CD8-positive, alpha-beta memory T cell (primary cell): ENCODE measurements around the gene ADD1. TPM values are rescaled to one million over a fixed set of nuclear protein-coding genes. Genes with fewer than 3 reads are reported as not detected.
A peak's percentile ranks its signal among the peaks of the same experiment; 100 is the strongest.

Experiments
- CTCF ChIA-PET: fragments of 350-600 bp; sonication (Branson Sonifier 250); formaldehyde crosslinking; loops from one replicate; lab custom pipeline; 2021; ENCODE audit warnings: antibody characterized with exemption; lab: Charles Lee
- POLR2A ChIA-PET: fragments of 350-600 bp; sonication (Branson Sonifier 250); formaldehyde crosslinking; loops from one replicate; lab custom pipeline; 2021; ENCODE audit warnings: antibody characterized with exemption; lab: Charles Lee
- DNase-seq, 5 donors: peaks; one replicate each; pipeline versions ENCODE4 v3.0.0 to v3.0.0-alpha.2; 2020 to 2022; ENCODE audit warnings: mixed read lengths in 1 of 5
- H3K27ac ChIP-seq: one replicate; pipeline ENCODE4 v1.7.0; 2013; ENCODE audit warnings: low read depth, mild to moderate bottlenecking, low read length, moderate library complexity
- H3K27me3 ChIP-seq: 2 replicates; pipeline ENCODE4 v1.7.0; 2013; ENCODE audit warnings: low read length, mild to moderate bottlenecking; ENCODE audit not compliant: insufficient read depth, poor library complexity, severe bottlenecking
- H3K36me3 ChIP-seq: 2 replicates; pipeline ENCODE4 v1.7.0; 2013; ENCODE audit warnings: mild to moderate bottlenecking, low read length, moderate library complexity; ENCODE audit not compliant: insufficient read depth
- H3K4me1 ChIP-seq: 2 replicates; pipeline ENCODE4 v1.7.0; 2013; ENCODE audit warnings: mild to moderate bottlenecking, low read length, moderate library complexity; ENCODE audit not compliant: insufficient read depth
- H3K4me3 ChIP-seq: 2 replicates; pipeline ENCODE4 v1.7.0; 2013; ENCODE audit warnings: mild to moderate bottlenecking, low read length
- H3K9me3 ChIP-seq: 2 replicates; pipeline ENCODE4 v1.7.0; 2013; ENCODE audit warnings: mild to moderate bottlenecking, low read length
- H3K27ac Mint-ChIP-seq, 8 donors: one replicate each; pipeline ENCODE4 v1.8.0; 2020 to 2021; ENCODE audit warnings: mixed read lengths in 8 of 8, mild to moderate bottlenecking in 6 of 8, inconsistent platforms in 3 of 8, moderate library complexity in 3 of 8
- H3K27me3 Mint-ChIP-seq, 2 donors: one replicate each; pipeline ENCODE4 v1.8.0; 2020 to 2021; ENCODE audit warnings: mixed read lengths in 2 of 2, mild to moderate bottlenecking in 1 of 2, moderate library complexity in 1 of 2
- H3K36me3 Mint-ChIP-seq, 3 donors: one replicate each; pipeline ENCODE4 v1.8.0; 2020 to 2021; ENCODE audit warnings: mixed read lengths in 3 of 3, inconsistent platforms in 1 of 3, mild to moderate bottlenecking in 1 of 3
- H3K4me1 Mint-ChIP-seq, 3 donors: one replicate each; pipeline ENCODE4 v1.8.0; 2020 to 2021; ENCODE audit warnings: mixed read lengths in 3 of 3, inconsistent platforms in 1 of 3, mild to moderate bottlenecking in 1 of 3
- H3K4me3 Mint-ChIP-seq, 7 donors: one replicate each; pipeline ENCODE4 v1.8.0; 2020 to 2021; ENCODE audit warnings: mixed read lengths in 7 of 7, mild to moderate bottlenecking in 6 of 7, moderate library complexity in 4 of 7, inconsistent platforms in 2 of 7
- H3K9me3 Mint-ChIP-seq, 5 donors: one replicate each; pipeline ENCODE4 v1.8.0; 2020 to 2022; ENCODE audit warnings: mixed read lengths in 5 of 5, mild to moderate bottlenecking in 3 of 5, moderate library complexity in 2 of 5, inconsistent platforms in 1 of 5
- polyA plus RNA-seq: library from polyadenylated mRNA; unstranded; fragments of 300-500 nt; fragmentation: Illumina TruSeq; gene quantifications from one replicate; pipeline ENCODE4 v1.2.3, GENCODE V29; 2021
- total RNA-seq, 2 experiments: library from RNA; stranded (reverse); gene quantifications; one replicate each; pipeline ENCODE4 v1.2.3, GENCODE V29; 2021

ADD1 gene
- total and polyA plus RNA-seq, 3 experiments from 2014 or later: 185 to 217 (median 192) TPM

- H3K36me3 ChIP-seq: peaks cover 4% of the 10 kb centered on the region
- no peak for DNase-seq
- H3K27me3 ChIP-seq: no peaks in the 10 kb centered on the region
- H3K4me1 ChIP-seq: peaks cover 69% of the 10 kb centered on the region
- H3K4me1 Mint-ChIP-seq: peaks cover 59 to 77% (median 62%) of the 10 kb centered on the region in 3 donors
- peak overlapping the region; percentile 54 to 96 (median 90) for H3K27ac Mint-ChIP-seq
- no peaks in the 10 kb centered on the region for H3K9me3 ChIP-seq
- ChIA-PET CTCF (interaction anchor here (1.3 to 2.0 kb wide), 2 partner anchors 21 to 59 kb away, joined by 3 to 6 read pairs; no protein-coding TSS in a partner anchor), POLR2A (no interaction called here)
- peaks cover 0 to 18% (median 6%) of the 10 kb centered on the region in 3 donors for H3K36me3 Mint-ChIP-seq
- H3K27ac ChIP-seq: no peak overlapping the region
- peak overlapping the region; percentile 82 to 90 (median 86) for H3K4me3 Mint-ChIP-seq
- H3K9me3 Mint-ChIP-seq: no peaks in the 10 kb centered on the region
- H3K4me3 ChIP-seq: peak overlapping the region; percentile 34
- H3K27me3 Mint-ChIP-seq: no peaks in the 10 kb centered on the region
Observed at GRCh38 chr4:2817137-2817536, 26.5 kb upstream of the ADD1 start.

DNA sequence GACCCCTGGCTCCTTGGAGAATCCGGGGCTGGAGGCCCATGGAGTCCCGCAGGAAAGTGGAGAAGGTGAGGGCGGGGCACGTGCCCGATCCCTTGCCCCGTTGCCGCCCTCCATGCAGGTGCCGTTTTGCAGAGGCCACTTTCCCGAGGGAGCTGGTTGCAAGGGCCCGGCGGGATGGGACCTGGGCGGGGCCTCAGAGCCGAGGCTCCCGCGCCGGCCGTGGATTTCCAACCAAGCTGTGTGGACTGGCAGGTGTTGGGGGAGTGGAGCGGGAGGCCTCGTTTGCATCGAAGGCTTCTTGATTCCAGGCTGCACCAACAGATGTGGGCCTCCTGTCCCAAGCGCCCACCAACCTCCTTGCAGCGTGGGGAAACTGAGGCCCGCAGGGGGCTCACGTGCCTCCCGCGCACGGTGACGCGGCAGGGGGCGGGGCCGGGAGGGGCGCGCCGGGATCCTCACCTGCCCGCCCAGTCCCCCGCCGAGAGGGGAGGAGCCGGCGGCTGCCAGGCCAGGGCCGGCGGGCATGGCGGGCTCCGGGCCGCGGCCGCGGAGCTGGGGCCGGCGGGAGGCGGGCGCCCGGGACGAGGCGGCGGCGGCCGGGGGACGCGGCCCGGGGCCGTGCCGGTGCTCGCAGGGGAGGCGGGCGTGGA, 25.8 kb upstream of the ADD1 start:
- H3K36me3 Mint-ChIP-seq: peaks cover 0 to 22% (median 6%) of the 10 kb centered on the region in 3 donors
- no peak overlapping the region for H3K27ac ChIP-seq
- CTCF ChIA-PET: interaction anchor here (1.3 to 2.0 kb wide), 2 partner anchors 21 to 59 kb away, joined by 3 to 6 read pairs; no protein-coding TSS in a partner anchor
- H3K9me3 Mint-ChIP-seq: no peaks in the 10 kb centered on the region
- peaks cover 69% of the 10 kb centered on the region for H3K4me1 ChIP-seq
- no peaks in the 10 kb centered on the region for H3K27me3 Mint-ChIP-seq
- no peaks in the 10 kb centered on the region for H3K27me3 ChIP-seq
- peaks cover 59 to 74% (median 62%) of the 10 kb centered on the region in 3 donors for H3K4me1 Mint-ChIP-seq
- POLR2A ChIA-PET: interaction anchor here (1.0 kb wide), 1 partner anchor 62 kb away, joined by 3 read pairs; no protein-coding TSS in a partner anchor
- DNase-seq: peak in 1 of 5 donors; percentile 18
- peak overlapping the region in 3 of 8 donors; percentile 60 to 91 (median 88) for H3K27ac Mint-ChIP-seq
- H3K9me3 ChIP-seq: no peaks in the 10 kb centered on the region
- H3K4me3 ChIP-seq: peak overlapping the region; percentile 34
- peaks cover 7% of the 10 kb centered on the region for H3K36me3 ChIP-seq
- peak overlapping the region; percentile 82 to 90 (median 86) for H3K4me3 Mint-ChIP-seq

GRCh38 chr4:2818351-2818939, 25.2 kb upstream of the ADD1 start:
- Histone ChIP-seq H3K27ac (no peak overlapping the region), H3K4me3 (no peak overlapping the region), H3K9me3 (no peaks in the 10 kb centered on the region), H3K36me3 (peaks cover 13% of the 10 kb centered on the region), H3K27me3 (no peaks in the 10 kb centered on the region), H3K4me1 (peaks cover 67% of the 10 kb centered on the region)
- CTCF ChIA-PET: interaction anchor here (1.0 to 2.0 kb wide), 3 partner anchors 20 to 60 kb away, joined by 3 to 6 read pairs (median 3); no protein-coding TSS in a partner anchor
- no peak for DNase-seq
- Mint-ChIP-seq H3K4me3 (peak overlapping the region; percentile 69 to 84 (median 75)), H3K27ac (peak overlapping the region in 5 of 8 donors; percentile 26 to 90 (median 63)), H3K36me3 (peaks cover 0 to 27% (median 6%) of the 10 kb centered on the region in 3 donors), H3K9me3 (no peaks in the 10 kb centered on the region), H3K27me3 (no peaks in the 10 kb centered on the region), H3K4me1 (peaks cover 55 to 72% (median 57%) of the 10 kb centered on the region in 3 donors)
- POLR2A ChIA-PET: interaction anchor here (1.0 kb wide), 1 partner anchor 63 kb away, joined by 3 read pairs; no protein-coding TSS in a partner anchor

GRCh38 chr4:2819244-2820215, 24.1 kb upstream of the ADD1 start:
- Histone ChIP-seq H3K27me3 (no peaks in the 10 kb centered on the region), H3K9me3 (no peaks in the 10 kb centered on the region), H3K27ac (no peak overlapping the region), H3K36me3 (peaks cover 17% of the 10 kb centered on the region), H3K4me3 (no peak overlapping the region), H3K4me1 (peaks cover 56% of the 10 kb centered on the region)
- no peaks in the 10 kb centered on the region for H3K27me3 Mint-ChIP-seq
- no peaks in the 10 kb centered on the region for H3K9me3 Mint-ChIP-seq
- ChIA-PET CTCF (interaction anchor here (1.0 to 2.0 kb wide), 2 partner anchors 19 to 23 kb away, joined by 3 to 6 read pairs; no protein-coding TSS in a partner anchor), POLR2A (interaction anchor here (0.6 kb wide), 1 partner anchor 109 kb away, joined by 4 read pairs; no protein-coding TSS in a partner anchor)
- H3K4me3 Mint-ChIP-seq: peak overlapping the region; percentile 69 to 84 (median 75)
- H3K4me1 Mint-ChIP-seq: peaks cover 45 to 61% (median 46%) of the 10 kb centered on the region in 3 donors
- H3K36me3 Mint-ChIP-seq: peaks cover 0 to 38% (median 6%) of the 10 kb centered on the region in 3 donors
- DNase-seq: no peak
- H3K27ac Mint-ChIP-seq: peak overlapping the region; percentile 61 to 96 (median 90)

- H3K27me3 ChIP-seq: no peaks in the 10 kb centered on the region
- H3K27ac ChIP-seq: no peak overlapping the region
- no peaks in the 10 kb centered on the region for H3K27me3 Mint-ChIP-seq
- CTCF ChIA-PET: interaction anchor here (1.1 kb wide), 1 partner anchor 11 kb away, joined by 3 read pairs; no protein-coding TSS in a partner anchor
- peak overlapping the region in 6 of 7 donors; percentile 34 to 84 (median 66) for H3K4me3 Mint-ChIP-seq
- no peak overlapping the region for H3K4me3 ChIP-seq
- POLR2A ChIA-PET: no interaction called here
- peaks cover 26% of the 10 kb centered on the region for H3K36me3 ChIP-seq
- H3K27ac Mint-ChIP-seq: peak overlapping the region; percentile 60 to 94 (median 83)
- no peak for DNase-seq
- peaks cover 47% of the 10 kb centered on the region for H3K4me1 ChIP-seq
- peaks cover 0 to 47% (median 8%) of the 10 kb centered on the region in 3 donors for H3K36me3 Mint-ChIP-seq
- H3K9me3 Mint-ChIP-seq: no peaks in the 10 kb centered on the region
- no peaks in the 10 kb centered on the region for H3K9me3 ChIP-seq
- H3K4me1 Mint-ChIP-seq: peaks cover 36 to 55% (median 37%) of the 10 kb centered on the region in 3 donors
Observed at GRCh38 chr4:2820216-2820982, 23.2 kb upstream of the ADD1 start.

GRCh38 chr4:2822461-2823300, 21.0 kb upstream of the ADD1 start:
- CTCF ChIA-PET: no interaction called here
- Histone ChIP-seq H3K4me3 (no peak overlapping the region), H3K36me3 (peaks cover 36% of the 10 kb centered on the region), H3K27ac (no peak overlapping the region), H3K9me3 (no peaks in the 10 kb centered on the region), H3K27me3 (no peaks in the 10 kb centered on the region), H3K4me1 (peaks cover 24% of the 10 kb centered on the region)
- H3K36me3 Mint-ChIP-seq: peaks cover 0 to 57% (median 5%) of the 10 kb centered on the region in 3 donors
- H3K4me3 Mint-ChIP-seq: no peak overlapping the region
- peak overlapping the region in 5 of 8 donors; percentile 11 to 78 (median 72) for H3K27ac Mint-ChIP-seq
- no peak for DNase-seq
- no peaks in the 10 kb centered on the region for H3K27me3 Mint-ChIP-seq
- POLR2A ChIA-PET: no interaction called here
- H3K9me3 Mint-ChIP-seq: no peaks in the 10 kb centered on the region
- peaks cover 18 to 39% (median 21%) of the 10 kb centered on the region in 3 donors for H3K4me1 Mint-ChIP-seq
